NK-92 (cell line): ENCODE results near the gene PPP1R3E.

ENCODE experiments used
- DNase-seq: peaks from one replicate; lab custom pipeline; 2025; ENCODE audit not compliant: unreplicated experiment; lab: John Stamatoyannopoulos, UW

The PPP1R3E gene

DNA sequence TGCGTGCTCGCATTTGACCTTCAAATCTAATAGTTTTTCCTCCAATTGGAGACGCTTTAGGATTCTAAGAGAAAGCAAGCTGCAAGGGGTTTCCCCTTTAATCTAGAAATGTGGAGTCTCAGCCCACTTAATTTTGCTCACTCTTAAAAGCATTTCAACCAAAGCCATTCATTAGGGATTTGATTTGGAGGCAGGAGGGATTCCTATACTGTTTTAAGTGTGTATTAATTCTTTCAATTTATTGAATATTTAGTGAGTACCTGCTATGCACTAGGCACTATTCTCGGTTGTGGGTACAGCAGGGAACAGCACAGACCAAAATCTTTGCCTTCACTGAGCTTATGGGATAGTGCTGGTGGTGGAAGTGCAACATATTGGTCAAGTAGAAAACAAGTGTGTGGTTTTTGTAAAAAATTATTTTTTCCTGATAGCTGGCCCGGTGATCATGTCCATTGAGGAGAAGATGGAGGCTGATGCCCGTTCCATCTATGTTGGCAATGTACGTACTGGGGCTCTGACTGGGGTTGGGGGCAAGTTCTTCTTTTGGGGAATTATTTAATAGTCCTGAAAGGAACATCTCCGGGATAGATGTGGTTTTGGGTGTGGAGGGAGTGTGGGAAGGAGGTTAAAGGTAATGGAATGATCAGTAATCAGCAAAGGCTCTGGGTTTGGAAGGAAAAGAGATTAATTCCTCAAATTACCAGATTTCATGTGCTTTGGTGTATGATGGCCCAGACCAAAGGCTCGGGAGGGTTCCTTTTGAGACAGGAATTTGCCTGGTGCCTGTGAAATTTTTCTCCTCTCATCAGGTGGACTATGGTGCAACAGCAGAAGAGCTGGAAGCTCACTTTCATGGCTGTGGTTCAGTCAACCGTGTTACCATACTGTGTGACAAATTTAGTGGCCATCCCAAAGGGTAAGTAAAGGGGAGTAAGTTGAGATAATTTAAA, 20.2 kb upstream of the PPP1R3E start:
- no peak for DNase-seq

- no peak for DNase-seq
These were observed 19.2 kb upstream of the PPP1R3E start for GRCh38 chr14:23321572-23322547.

DNA sequence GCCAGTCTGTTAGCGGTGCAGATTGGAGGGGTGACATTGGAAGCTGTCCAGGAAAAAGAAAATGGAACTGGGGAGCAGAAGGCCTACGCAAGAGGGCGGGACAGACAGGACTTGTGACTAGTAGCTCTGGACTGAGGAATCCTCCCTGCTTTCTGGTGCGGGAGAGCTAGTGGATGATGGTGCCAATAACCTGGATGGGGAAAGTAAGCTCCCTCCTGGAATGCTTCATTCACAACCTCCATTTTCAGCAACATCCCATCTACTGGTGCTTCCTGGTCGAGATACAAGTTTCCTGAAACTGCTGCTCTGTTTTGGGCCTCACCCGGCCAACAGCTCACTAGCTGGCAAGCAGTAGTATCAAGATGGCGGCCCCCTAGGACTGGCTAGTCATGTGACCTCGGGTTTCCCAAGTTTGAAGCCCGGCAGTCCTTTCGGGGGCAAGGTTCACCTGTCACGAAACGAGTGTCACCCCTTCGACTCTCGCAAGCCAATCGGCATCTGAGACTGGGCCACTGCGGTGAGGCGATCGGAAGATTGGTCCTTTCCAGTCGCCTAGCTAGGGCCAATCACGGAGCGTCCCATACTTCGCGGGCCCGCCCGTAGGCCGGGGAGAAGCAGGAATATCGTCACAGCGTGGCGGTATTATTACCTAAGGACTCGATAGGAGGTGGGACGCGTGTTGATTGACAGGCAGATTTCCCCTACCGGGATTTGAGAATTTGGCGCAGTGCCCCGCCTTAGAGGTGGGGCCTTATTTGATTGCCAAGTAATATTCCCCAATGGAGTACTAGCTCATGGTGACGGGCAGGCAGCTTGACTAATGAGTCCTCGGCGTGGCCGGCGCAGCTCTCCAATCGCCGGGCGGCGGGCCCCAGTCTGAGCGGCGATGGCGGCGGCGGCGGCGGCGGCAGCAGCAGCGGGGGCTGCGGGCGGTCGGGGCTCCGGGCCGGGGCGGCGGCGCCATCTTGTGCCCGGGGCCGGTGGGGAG, 18.2 kb upstream of the PPP1R3E start, which contains the start of gene PABPN1:
TSS of gene PABPN1 (plus strand) at position 874 of the 988 bp plus-strand sequence. CDS start at position 887, 13 bp downstream.
- DNase-seq: peak; percentile 100

GRCh38 chr14:23319746-23320583, 17.3 kb upstream of the PPP1R3E start:
- no peak for DNase-seq

- DNase-seq: no peak
These were observed 13.6 kb upstream of the PPP1R3E start for GRCh38 chr14:23316300-23316699.

GRCh38 chr14:23310546-23310945, 7.9 kb upstream of the PPP1R3E start:
- no peak for DNase-seq

DNA sequence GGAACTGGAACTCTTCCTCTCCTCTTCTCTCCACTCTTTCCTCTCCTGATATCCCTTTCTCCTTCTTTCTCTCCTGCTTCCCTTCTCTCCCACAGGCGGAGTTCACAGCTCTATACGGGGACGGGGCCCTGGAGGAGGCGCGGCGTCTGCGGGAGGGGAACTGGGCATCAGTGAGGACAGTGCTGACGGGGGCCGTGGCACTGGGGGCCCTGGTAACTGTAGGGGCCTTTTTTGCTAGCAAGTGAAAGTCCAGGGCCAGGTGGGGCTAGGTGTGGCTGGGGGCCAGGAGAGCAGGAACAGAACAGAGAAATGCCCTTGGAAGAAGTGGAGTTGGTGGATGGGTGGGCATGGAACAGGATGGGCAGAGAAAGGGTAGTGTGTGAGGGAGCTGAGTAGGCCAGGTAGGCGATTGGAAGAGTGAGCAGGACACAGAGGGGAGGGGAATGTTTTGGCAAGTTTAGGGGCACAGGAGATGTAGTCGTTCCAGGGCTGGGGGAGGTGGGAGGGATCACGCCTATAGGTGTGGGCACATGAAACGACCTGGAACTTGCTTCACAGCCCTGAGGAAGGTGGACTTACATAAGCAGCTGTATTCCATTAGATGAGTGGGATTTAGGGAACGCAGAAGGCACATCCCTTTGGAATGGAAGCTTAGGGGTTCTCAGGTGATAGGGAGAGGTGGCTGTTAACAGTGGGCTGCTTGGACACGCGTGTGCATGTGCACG, 6.2 kb upstream of the PPP1R3E start:
- no peak for DNase-seq

DNA sequence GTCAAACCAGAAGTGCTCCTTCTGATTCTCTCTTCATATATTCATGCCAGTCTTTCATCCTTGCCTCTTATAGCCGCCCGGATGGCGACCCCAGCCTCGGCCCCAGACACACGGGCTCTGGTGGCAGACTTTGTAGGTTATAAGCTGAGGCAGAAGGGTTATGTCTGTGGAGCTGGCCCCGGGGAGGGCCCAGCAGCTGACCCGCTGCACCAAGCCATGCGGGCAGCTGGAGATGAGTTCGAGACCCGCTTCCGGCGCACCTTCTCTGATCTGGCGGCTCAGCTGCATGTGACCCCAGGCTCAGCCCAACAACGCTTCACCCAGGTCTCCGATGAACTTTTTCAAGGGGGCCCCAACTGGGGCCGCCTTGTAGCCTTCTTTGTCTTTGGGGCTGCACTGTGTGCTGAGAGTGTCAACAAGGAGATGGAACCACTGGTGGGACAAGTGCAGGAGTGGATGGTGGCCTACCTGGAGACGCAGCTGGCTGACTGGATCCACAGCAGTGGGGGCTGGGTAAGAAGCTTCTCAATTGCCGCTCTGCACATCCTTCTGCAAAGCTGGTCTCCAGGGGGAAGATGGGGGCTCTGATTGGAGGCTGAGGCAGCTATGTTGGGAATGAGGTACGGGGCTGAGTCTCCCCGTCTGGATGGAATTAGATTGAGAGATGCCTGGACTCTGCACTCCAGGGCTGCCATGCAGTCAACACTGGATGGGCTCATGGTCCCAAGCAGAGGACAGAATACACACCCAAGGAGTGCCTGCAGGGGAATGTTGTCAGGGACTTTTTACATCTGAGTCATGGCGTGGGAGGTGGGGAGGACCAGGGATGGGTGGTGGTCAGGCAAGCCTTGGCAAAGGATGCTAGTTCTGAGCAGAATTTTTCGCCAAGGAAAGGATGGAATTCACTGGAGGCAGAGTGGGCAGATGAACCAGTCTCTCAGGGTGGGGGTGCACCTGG, 5.3 kb upstream of the PPP1R3E start:
- no peak for DNase-seq

DNA sequence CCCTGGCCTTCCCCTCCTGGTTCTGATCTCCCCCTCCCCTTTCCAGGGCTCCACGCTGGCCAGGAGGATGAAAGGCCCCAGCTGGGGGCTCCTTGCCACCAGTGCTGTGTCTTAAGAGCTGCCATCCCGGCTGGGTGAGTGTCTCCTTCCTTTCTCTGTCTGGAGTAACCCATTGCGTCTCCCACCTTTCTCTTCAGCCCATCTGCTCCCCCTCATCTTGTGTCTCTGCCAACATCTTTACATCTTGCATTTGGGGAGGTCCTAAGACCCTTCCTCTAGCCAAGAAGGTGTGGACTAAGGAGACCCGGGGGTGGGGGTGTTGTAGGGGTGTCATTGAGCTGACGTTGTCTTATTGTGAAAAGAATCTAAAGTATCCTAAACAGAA, 4.5 kb upstream of the PPP1R3E start:
- DNase-seq: no peak

- DNase-seq: no peak
These were observed 3.9 kb upstream of the PPP1R3E start, which contains the start of gene BCL2L2 for GRCh38 chr14:23306412-23307145. BCL2L2 (plus strand) TSS chr14:23306833; CDS start chr14:23307768, 935 bp downstream.

DNA sequence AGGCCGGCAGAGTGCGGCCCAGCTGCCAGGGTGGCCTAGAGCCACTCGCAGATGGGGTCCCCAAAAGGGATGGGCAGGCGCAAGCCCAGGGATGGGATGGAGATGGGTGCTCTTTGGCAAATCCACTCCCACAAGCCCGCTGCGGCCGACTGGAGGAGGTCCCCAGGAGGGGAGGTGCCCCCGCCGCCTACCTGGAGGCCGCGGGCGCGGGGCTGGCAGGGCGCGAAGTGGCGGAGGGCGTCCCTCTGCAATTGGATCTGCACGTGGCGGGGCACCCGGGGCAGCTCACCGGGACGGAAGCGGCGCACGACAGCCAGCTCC, 730 bp downstream of the PPP1R3E start:
- DNase-seq: no peak

DNA sequence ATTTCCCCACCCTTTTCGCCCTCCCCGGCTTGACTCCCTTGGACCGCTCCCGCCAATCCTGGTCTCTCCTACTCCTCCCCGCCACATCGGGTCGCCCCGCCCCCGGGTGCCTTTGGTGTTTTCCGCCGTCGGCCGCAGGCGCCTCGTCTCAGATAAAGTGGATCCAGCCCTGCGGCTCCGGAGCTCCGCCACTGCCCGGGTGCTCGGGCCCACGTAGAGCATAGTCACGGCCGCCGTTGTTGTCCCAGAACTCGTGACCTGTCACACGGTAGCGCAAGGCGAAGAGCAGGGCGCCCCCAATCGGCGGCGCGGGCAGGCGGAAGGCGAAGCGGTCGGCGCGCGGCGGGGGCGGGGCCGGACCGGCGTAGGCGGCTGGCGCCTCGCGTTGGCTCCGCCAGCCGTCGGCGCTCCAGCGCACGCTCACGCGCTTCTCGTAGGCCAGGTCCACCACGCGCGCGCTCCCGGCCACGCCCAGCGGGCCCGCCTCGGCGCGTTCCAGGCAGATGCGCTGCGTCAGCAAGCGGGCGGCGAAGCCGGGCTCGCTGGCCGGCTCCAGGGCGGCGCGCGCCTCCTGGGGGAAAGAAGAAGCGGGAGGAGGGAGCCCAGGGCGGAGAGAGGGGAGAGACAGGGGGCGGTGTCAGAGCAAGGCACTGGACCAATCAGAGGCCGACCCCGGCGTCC, 1.2 kb downstream of the PPP1R3E start:
- DNase-seq: peak; percentile 77

DNA sequence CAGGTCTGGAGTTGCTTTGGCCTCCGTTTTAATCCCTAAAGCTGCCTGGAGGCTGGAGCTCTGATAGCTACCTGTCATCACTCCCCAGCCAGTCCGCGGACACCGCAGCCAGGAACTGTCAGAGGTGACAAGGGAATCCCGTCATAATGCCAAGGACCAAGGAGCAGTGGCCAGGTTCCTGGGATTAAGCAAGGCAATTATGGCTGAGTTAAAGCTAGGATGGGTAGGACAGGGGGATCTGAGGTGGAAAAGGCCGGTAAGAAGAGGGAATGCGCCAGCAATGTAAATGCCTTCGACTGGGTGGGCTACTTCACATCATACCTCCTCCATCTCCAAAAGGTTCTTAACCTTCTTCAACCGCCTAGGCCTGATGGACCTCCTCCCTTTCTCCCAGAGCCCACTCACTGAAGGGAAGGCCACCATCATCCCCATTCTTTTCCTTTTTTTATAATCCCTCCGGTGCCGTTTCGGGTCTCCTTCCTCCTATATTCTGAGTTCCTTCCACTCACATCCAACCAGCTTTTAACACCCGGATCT, 1.9 kb downstream of the PPP1R3E start:
- no peak for DNase-seq

GRCh38 chr14:23299986-23300686, 2.5 kb downstream of the PPP1R3E start:
- no peak for DNase-seq

DNA sequence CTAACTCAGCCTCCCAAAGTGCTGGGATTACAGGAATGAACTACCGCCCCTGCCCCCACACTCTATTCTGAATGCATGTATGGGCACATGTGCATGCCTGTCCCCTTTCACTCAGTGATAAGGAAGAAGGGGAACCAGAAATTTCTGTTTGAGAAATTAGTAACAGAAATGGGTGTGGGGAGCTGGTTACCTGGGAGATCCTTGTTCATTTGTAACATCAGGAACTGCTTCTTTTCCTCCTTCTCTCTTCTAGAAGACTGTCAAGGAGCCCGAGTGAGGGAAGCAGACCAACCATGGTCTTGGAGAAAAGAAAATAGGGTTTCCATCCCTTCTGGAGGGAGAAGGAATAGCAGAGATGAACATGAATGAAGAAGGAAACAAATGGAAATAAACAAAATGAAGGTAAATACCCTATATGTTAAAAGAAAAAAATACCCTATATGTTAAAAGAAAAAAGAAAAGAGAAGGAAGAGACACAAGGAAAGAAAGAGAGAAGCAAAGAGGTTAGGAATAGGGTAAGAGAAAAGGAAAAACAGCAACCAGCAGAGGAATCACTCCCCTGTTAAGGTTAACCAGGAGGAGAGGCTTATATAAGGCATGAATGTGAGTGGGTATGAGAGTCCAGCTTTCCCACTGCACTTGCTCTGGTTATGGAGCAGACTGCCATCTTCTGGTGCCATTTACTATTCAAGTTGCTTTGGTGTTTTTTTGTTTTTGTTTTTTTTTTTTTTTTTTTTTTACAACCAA, 3.3 kb downstream of the PPP1R3E start:
- DNase-seq: no peak
